GM13977 (cell line): ENCODE results near the gene TTC7B.

Experiments
- DNase-seq: peaks from one replicate; pipeline ENCODE4 v3.0.0; 2012; ENCODE audit warnings: low spot score
- CTCF ChIP-seq: IDR thresholded peaks from 2 replicates; pipeline ENCODE4 v1.5.1; 2012; ENCODE audit warnings: mild to moderate bottlenecking, control low read depth; ENCODE audit not compliant: insufficient read depth; ENCODE audit errors: extremely low read depth, missing control alignments
- in situ Hi-C: fragments of 300-500 bp; cut with MboI; formaldehyde crosslinking; loops from one replicate; pipeline ENCODE4 v1.12.0; 2022; ENCODE audit warnings: low sequenced_read_pairs, low pct_unique_long_range_greater_than_20kb, mixed read lengths, inconsistent platforms; ENCODE audit not compliant: unreplicated experiment

TTC7B gene

GRCh38 chr14:90624732-90625400, 191.4 kb downstream of the TTC7B start:
- in situ Hi-C loops: no loop called here
- no peak for TF ChIP-seq CTCF
- no peak for DNase-seq

- TF ChIP-seq CTCF: no peak
- no peak for DNase-seq
- in situ Hi-C loops: no loop called here
Measured at GRCh38 chr14:90624227-90624626, 192.0 kb downstream of the TTC7B start.

- in situ Hi-C loops: no loop called here
- no peak for DNase-seq
- no peak for TF ChIP-seq CTCF
Measured at GRCh38 chr14:90621201-90621600, 195.0 kb downstream of the TTC7B start.

- no peak for TF ChIP-seq CTCF
- no peak for DNase-seq
- in situ Hi-C loops: no loop called here
Measured at GRCh38 chr14:90620568-90621077, 195.6 kb downstream of the TTC7B start.

- in situ Hi-C loops: no loop called here
- no peak for DNase-seq
- TF ChIP-seq CTCF: no peak
Measured at GRCh38 chr14:90619911-90620310, 196.3 kb downstream of the TTC7B start.

DNA sequence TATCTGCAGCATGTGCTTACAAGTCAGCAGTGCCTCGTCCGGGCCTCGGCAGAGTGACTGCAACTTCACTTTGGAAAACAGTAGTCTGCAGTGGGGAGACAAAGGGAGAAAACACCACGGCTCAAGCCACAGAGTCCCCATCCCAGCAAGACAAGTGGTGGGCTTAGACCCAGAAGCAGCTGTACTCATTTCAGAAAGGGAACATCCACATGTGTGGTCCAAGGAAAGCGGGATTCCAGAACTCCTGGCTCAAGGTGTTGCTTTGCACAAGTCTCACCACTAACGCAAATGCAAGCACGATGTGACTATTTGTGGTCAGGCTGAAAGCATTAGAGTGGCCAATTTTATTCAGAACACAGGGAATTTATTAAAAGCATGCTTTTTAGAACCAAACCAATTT, 198.3 kb downstream of the TTC7B start:
- DNase-seq: no peak
- TF ChIP-seq CTCF: no peak
- in situ Hi-C loops: no loop called here
